ENCODE measurements around the gene HOXA9.

Gene HOXA9

GRCh38 chr7:27126596-27127327 is 38.6 kb downstream of the HOXA9 start:
- no peak for DNase-seq
- in situ Hi-C loops (cut with MboI; ENCODE audit: low pct_unique_long_range_greater_than_20kb, low sequenced_read_pairs), result no loop called here

DNA sequence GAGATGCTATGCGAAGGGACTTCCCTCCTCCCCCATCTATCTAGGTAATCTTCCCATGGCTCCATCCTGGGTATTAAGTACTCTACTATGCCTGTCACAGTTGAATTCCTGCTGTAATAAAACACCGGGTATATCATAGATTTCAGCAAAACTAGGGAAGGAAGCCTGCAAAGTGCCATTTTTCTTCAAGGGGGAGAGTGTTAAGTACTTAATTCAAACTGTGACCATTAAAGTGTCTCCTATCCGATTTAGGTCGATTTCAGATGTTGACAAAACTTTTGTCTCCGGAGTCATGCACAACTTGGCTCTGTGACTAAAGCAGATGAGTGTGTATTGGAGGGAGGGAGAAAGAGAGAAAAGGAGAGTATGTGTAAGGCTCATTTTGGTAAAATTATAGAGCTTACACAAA is 39.3 kb downstream of the HOXA9 start:
- in situ Hi-C loops (cut with MboI; ENCODE audit: low pct_unique_long_range_greater_than_20kb, low sequenced_read_pairs), result no loop called here

DNA sequence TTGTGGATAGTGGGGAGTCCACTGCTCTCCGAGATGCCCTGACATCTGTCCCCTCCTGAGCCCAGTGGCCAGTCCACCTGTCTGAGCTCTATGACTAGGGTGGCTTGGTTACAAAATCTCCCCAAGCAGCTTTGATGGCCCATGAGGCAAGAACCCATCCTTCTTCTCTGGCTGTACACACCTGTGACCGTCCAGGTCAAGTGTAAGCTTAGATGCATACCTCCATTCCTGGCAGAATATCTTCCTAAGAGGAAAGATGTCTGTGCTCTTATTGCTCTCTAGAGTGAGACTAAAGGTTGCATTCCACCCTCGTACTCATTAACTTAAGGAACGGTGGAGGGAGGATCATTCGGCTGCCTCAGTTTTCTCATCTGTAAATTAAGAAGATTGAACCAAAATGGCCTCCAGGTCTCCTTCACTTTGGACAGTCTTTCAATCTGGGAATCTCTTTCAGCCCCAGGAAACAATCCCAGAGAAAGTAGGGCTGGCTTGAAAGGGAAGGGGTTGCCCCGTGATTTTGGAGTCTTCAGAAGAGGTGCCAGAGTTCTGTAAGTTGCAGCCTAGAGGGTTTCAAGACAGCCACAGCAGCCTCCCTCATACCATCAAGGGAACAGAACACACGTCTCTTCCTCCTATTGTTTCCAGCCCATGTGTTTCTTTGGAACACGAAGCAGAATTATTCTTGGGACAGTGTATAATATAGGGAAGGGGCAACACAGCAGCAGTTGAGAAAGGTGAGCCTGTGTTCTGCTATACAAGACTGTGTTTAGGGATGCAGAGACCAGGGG is 40.2 kb downstream of the HOXA9 start:
- in situ Hi-C loops (cut with MboI; ENCODE audit: low pct_unique_long_range_greater_than_20kb, low sequenced_read_pairs), result no loop called here

More for the DNA sequence above, 39.3 kb downstream of the HOXA9 start:
- no peak for DNase-seq

DNA sequence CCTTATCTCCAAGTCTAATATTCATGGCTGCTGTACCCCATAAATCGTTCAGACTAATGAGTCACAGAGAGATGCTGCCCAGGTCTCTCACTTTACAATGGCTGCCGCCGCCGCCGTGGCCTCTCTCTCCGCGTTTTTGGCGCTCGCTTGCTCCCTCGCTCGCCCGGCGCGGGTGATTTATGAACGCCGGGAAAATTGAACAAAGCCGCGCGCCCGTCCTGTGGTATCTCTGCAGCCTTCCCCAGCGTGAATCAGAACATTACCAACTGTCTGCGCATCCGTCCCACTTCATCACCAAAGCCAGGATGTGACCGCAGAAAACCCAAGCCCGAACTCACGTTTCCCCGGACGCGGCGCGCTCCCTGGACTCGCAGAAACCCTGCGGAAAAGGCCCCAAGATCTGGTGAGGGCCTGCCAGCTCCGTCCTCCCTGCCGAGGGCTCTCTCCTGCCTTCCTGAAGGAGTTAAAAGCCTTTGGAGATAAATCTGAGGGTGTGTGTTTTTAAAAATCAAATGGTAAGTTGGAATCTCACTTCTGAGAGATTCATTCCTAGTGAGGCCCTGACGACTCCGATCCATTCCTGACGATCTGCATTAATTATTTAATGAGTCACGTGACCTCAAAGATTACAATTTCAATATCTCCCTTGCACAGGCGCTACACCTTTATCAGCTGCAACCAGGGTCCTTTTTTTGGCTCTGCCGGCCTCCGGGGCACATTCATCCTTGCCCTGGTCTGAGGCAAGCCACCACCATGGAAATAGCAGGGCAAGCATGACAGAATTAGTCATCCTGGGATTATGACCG is 41.0 kb downstream of the HOXA9 start:
- in situ Hi-C loops (cut with MboI; ENCODE audit: low pct_unique_long_range_greater_than_20kb, low sequenced_read_pairs), result no loop called here
- no peak for DNase-seq

More for the DNA sequence above, 40.2 kb downstream of the HOXA9 start:
- DNase-seq, result no peak

DNA sequence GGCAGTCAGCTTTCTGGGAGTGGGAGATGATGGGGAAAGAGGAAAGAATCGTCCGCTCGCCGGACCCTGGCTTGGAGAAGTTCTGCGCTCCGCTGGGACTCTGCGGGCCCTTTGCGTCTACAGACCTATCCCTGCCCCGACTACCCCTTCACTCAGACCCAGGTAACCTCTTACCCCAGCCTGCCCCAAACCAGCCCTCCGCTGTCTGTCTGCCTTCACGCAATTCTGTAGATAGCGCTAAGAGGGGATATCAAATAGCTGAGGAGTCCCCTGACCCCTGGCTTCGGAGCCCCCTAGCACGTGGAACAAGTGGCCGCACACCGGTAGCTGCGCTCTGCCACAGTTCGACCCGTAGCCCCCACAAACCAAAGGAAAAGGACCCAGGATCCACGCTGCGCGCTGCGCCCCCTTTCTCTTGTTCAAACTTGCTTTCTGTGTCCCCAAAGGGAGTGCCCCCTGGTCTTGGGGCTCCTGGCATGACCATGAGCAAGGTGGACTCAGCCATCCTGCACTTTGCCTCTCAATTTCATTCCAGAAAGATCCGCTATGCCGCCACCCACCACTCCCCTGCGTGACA is 41.8 kb downstream of the HOXA9 start:
- DNase-seq, result no peak
- in situ Hi-C loops (cut with MboI; ENCODE audit: low pct_unique_long_range_greater_than_20kb, low sequenced_read_pairs), result no loop called here

- in situ Hi-C loops (cut with MboI; ENCODE audit: low pct_unique_long_range_greater_than_20kb, low sequenced_read_pairs), result no loop called here
- no peak for DNase-seq
Observed at GRCh38 chr7:27123007-27123476, 42.3 kb downstream of the HOXA9 start.

DNA sequence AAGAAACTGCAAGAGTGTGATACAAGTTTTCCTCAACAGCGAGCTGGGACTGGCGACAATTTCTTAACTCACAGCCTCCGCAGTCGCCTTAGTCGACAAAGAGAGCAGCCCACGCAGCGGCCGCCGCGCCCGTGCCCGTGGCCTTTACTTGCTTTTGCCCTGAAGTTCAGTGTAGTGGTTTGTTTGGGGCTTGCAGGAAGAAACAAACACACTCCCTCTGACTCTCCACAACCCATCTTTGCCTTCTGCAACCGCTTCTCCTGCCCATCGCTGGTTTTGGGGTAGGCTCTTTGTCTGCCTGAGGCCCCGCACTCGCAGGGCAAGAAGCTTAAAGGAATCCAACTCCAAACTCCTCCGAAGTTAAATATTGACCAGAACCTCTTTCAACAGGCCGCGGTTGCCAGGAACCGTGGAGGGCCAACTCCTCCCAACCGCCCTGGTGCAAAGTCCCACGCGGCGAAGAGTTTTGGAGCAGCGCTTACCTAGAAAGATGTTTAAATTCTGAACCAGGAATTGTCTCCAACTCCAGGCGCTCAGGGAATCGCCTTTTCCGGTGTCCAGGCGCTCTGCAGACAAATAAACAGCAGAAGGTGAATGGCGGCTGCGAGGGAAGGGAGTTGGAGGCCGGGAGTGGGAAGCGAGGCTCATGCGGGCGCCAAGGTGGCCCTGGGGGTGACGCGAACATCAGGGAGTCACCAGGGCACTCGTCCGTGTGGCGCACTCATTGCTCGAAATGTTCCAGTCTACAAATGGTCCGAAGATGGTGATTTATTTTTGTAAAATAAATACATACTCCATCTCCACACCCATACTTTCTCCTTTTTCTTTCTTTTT is 43.0 kb downstream of the HOXA9 start:
- in situ Hi-C loops (cut with MboI; ENCODE audit: low pct_unique_long_range_greater_than_20kb, low sequenced_read_pairs), result no loop called here
- no peak for DNase-seq

DNA sequence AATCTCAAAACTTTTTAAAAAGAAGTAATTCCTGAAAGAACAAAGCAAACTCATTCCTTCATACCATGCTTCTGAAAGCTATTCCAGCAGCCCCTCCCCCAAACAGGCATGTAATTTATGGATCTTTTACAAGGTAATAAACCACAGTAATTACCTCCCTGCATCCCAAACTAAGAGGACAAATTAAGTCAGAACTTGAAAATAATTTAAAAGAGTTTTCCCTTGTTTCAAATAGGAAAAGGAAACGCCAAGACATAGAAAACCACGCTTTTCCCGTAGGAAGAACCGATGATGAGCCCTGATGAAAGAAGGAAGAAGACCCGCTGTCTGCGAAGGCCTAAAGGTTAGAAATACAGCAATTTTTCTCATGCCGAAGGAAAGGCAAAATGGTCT is 43.7 kb downstream of the HOXA9 start:
- in situ Hi-C loops (cut with MboI; ENCODE audit: low pct_unique_long_range_greater_than_20kb, low sequenced_read_pairs), result no loop called here
- no peak for DNase-seq

DNA sequence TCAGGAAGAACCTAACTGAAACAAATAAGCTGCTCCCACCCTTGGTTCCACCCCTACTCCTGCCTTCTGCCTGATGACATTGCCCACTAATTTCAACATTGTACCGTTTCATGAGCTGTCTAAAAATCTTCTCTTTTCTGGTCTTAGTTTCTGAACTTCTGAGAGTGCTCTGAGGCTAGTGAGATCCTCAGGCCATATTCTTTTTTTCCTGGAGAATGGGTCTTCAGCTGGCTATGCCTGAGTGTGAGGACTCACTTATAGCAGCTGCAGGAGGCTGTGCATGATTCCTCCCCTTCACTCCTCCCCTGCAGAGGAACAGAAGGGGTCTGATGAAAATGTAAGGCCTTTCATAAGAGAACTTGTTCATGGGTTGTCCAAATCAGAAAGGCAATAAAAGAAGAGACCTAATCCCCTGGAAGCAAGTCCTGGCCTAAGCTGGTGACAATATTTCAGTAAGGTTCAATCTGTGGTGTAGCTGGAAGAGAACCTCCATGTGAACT is 45.9 kb downstream of the HOXA9 start:
- in situ Hi-C loops (cut with MboI; ENCODE audit: low pct_unique_long_range_greater_than_20kb, low sequenced_read_pairs), result no loop called here
- no peak for DNase-seq

DNA sequence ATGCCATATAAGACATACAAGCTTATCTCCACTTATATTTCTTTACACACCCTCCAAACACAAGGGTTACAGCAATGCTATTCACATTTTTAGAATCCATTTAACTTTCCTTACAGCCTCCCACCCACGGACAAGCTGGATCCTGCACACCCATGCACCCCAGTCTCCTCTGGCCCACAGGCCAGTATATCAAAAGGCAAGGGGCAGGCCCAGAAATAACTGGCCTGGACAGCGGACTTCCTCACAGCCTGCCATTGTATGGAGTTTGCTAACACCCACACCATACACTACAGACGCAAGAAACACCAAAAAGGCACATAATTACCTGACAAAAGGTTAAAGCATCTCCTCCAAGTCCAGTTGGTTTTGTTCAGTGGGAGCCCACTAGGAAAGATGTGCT is 46.8 kb downstream of the HOXA9 start:
- DNase-seq, result no peak
- in situ Hi-C loops (cut with MboI; ENCODE audit: low pct_unique_long_range_greater_than_20kb, low sequenced_read_pairs), result no loop called here

- in situ Hi-C loops (cut with MboI; ENCODE audit: low pct_unique_long_range_greater_than_20kb, low sequenced_read_pairs), result no loop called here
- DNase-seq, result no peak
Observed at GRCh38 chr7:27117887-27118491, 47.3 kb downstream of the HOXA9 start.

DNA sequence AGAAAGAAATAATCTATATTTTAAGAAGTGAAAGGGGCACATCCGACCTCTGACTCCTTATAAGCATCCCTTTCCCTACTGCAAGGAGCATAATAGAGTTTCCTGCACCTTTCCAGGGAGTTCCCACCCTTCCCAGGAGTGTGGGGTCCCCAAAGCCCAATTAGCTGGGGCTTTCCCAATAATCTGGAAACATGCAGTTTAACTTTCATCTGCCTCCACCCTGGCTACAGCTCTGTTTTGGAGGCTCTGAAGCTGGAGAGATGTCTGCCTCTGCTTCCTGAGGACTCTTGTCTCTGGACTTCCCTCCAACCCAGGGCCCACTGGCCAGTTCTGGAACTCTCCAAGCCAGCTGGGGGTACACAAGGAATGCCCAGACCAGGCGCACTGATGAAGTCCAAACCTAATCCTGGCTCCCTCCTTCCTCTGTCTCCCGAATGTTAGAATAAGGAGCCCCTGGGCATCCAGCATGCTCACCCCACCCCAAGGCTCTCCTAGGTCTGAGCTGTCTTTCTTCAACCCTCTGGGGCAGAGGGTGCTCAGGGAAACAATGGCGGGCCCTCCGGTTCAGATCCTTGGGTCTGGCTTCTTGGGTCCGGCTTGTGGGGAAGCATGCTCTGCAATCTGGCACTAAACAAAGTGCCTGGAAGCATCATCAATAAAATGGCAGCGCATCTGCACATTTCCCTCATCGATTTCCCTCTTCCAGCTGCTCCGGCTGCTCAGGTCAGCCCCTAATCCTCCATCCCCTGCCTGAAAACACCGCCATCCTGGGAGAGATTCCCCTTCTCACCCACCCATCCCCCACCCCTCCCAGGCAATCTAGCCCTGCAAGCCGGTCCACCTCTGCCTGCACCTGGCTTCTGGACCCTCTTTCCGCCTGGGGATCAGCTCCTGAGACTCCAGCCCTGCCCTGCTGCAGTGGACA is 48.1 kb downstream of the HOXA9 start:
- no peak for DNase-seq
- in situ Hi-C loops (cut with MboI; ENCODE audit: low pct_unique_long_range_greater_than_20kb, low sequenced_read_pairs), result no loop called here

DNA sequence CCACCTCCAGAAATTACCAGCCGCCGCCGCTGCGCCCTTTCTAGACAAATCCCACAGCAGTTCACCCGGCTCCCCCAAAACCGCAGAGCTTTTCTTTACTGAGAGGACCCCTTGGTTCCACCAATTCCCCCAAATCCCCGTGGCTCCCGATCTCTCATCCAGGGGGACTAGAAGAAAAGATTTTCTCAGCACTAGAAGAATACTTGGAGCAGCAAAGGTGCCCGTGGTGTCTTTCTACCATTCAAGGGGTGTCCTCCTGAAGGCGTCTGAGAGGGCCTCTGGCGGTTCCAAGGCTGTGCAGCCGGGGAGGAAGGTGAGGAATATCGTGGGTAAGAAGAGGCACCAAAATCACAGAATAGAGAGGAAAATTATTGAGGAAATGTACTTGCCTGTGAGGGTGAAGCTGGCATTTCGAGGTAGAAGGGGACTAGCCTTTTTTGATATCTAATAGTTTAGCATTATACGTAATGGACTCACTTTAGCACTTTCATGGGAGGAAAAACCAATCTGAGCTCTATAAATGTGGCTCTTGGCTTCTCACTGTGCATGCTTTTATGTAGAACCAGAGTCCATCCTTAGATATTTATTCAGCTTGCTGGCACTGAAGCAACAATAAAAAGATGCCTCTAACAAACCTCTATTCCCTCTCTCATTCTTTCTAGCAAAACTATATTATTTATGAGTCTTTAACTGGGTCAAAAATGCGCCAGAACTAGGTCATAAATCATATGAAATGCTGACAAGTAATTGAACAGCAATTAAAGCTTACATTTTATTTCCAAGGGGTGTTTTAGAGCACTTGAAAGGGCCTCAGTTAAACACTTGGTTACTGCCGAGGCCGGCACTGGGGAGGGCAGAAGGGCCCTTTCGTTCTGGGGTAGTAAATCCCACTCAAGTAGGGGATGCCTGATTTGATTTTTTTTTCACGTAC is 49.0 kb downstream of the HOXA9 start:
- DNase-seq, result no peak
- in situ Hi-C loops (cut with MboI; ENCODE audit: low pct_unique_long_range_greater_than_20kb, low sequenced_read_pairs), result no loop called here

GRCh38 chr7:27115221-27116026 is 49.9 kb downstream of the HOXA9 start:
- no peak for DNase-seq
- in situ Hi-C loops (cut with MboI; ENCODE audit: low pct_unique_long_range_greater_than_20kb, low sequenced_read_pairs), result no loop called here

DNA sequence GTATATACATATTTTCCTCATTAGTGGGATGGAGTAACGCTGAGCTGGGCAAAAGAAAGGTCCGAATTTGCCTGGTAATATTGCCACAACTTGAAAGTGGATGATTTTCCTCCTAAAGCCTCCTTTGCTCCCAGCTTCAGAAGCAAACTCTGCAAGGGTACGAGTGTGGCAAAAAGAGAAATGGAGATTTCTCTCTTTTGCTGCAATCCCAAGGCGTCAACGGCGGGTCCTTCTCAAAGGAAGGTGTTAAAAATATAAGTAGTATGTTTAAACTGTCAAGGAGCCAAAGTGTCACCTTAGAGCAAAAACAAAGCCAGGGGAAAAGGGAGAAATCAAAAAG is 50.5 kb downstream of the HOXA9 start:
- DNase-seq, result no peak
- in situ Hi-C loops (cut with MboI; ENCODE audit: low pct_unique_long_range_greater_than_20kb, low sequenced_read_pairs), result no loop called here
